HG02938 (cell line): ENCODE data around the gene ACVR1.
A peak's percentile ranks its signal among the peaks of the same experiment; 100 is the strongest.

Experiments used
- ATAC-seq: cut with Tn5 transposase; IDR thresholded peaks from one replicate; pipeline ENCODE4 v1.9.1; 2021; ENCODE audit warnings: mild to moderate bottlenecking, moderate library complexity; ENCODE audit not compliant: unreplicated experiment

The ACVR1 gene

GRCh38 chr2:157800838-157801495, 75.2 kb downstream of the ACVR1 start:
- no peak for ATAC-seq

GRCh38 chr2:157793053-157793612, 83.0 kb downstream of the ACVR1 start:
- ATAC-seq = peak; percentile 48

- ATAC-seq = no peak
Measured at GRCh38 chr2:157792335-157793052, 83.6 kb downstream of the ACVR1 start.

DNA sequence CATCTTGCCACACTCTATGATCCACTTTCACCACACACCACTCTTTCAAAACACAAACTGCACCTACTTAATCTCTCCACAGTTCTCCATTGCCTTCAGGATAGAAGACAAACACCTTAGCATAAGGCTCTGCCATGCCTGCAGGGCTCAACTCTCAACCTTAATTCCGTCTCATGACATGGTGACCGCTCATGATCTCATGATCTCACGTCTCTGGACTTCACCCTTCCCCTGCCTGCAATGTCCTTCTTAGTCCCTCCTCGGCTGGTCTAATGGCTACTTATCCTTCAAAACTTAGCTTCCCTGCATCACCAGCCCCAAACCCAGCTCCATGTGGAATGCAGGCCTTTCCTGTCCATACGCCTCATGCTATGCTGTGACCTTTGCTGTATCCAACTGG, 85.3 kb downstream of the ACVR1 start:
- ATAC-seq = no peak

DNA sequence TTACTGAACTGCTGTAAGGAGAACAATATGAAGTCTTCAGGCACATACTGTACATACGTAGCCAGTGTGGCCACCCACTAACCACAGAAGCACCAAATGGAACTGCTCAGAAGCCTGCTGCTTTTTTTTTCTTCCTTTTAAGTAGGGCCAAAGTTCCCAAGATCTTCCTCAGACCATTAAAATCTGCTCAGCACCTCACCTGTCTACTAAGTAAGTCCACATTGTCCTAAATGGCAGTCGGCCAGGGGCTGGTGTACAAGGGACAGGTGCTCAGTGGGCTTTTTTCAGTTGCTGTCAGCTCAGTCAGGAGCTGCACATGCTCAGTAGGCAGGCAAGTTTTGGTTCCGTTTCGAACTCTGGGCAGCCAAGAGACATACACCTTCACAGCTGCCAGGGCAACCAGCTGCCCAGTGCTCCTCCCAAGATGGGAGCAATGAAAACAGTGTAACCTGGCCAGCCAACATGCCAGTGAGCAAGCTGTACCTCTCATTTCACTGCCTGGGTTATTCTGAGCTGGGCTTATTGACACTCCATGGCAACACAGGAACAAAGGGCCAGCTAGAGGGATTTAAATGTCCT, 86.1 kb downstream of the ACVR1 start:
- ATAC-seq = peak; percentile 46

GRCh38 chr2:157789256-157789655, 86.9 kb downstream of the ACVR1 start:
- ATAC-seq = no peak

- no peak for ATAC-seq
Measured at GRCh38 chr2:157788201-157788600, 87.9 kb downstream of the ACVR1 start.

DNA sequence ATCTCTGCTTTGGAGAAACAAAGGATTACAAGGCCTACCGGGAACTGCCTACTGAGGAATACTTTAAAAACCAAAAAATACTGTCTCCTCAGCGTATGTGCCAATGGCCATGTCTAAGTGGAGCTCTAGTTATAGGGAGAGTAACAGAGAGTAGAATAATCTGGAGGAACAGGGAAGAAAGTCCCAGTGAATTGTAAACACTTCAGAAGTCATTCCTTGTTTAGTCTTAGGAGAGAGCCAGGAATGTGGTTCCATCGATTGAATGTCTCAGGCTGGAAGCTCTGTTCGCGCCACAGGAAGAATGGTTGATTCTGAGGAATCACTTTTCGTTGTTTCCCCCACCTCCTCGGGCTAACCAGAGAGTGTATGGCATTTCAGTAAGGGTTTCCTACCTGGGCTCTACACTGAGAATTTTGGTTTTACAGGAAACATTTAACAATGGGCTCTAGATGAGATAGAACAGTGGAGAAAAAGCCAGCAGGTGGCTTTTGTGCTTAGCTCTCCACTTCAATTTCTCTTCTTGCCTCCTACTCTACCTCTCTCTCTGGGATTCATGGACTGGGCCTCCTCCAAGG, 88.7 kb downstream of the ACVR1 start:
- no peak for ATAC-seq

DNA sequence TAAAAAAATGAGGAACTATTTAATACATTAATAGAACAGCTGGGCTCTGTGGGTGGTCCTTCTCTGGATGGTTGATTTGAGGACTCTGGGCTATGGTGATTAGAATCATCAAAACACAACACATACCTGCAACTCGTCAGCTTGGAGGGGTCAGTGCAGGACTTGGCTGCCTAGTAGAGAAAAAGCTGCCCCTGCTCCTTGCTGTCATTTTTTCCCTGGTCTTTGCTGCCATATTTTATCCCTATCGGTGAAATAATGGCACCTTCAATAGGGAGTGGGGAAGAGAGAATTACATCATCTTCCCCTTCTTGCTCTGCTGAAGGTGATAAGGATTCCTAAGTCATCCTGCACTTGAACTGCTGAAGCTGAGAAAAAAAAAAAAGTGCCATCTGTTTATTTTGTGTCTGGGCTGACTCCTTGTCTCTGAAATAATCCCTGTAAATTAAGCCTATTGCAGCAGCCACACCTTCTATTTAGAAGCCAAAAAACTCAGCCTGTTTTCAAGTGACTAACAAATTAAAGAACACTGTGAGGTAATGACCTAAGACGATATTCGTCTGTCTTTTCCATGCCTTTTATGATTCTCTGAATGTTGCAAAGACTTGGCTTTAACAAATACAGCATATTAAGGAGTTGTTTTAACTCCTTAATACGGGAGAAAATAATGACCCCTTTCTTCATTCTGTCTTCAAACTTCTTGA, 89.3 kb downstream of the ACVR1 start:
- no peak for ATAC-seq

- no peak for ATAC-seq
Measured at GRCh38 chr2:157785866-157786662, 90.1 kb downstream of the ACVR1 start.

GRCh38 chr2:157785200-157785599, 90.9 kb downstream of the ACVR1 start:
- ATAC-seq = no peak

GRCh38 chr2:157784823-157785175, 91.3 kb downstream of the ACVR1 start:
- ATAC-seq = no peak

- no peak for ATAC-seq
Measured at GRCh38 chr2:157784169-157784822, 91.8 kb downstream of the ACVR1 start.

DNA sequence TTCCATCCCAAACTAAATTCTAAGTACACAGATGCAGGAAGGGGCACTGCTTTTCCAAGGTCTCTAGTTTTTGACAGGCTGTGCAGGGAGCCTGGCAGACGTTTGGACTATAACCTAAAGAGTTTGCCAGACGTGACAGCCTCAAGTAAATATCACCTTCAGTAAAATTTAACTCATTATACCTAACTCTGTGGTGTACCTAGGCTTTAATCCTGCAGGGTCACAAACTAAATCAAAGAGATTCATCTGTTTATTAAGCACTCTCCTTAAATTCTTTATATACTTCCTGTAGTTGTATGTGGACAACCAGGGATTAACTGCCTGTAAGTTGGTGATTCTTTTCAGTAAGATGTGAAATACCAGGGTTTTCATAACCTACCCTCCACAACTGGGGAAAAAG, 92.9 kb downstream of the ACVR1 start:
- no peak for ATAC-seq

- no peak for ATAC-seq
Measured at GRCh38 chr2:157782057-157782845, 93.9 kb downstream of the ACVR1 start.

DNA sequence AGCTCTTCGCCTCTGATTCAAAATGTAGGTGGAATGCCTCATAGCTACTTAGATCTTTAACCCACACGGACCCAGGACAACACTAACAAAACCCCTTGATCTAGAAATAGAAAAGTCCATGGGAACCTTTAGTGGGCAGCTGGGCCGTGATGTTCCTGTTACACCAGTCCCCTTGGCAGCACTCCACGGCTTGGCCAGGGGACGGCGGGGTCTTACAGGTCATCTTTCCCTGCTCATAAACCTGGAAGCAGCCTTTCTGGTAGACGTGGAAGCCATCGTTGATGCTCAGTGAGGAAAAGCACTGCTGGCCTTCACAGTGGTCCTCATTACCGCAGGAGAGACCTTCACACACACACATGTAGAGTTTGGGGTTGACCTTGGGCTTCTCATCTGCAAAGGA, 95.9 kb downstream of the ACVR1 start:
- no peak for ATAC-seq

DNA sequence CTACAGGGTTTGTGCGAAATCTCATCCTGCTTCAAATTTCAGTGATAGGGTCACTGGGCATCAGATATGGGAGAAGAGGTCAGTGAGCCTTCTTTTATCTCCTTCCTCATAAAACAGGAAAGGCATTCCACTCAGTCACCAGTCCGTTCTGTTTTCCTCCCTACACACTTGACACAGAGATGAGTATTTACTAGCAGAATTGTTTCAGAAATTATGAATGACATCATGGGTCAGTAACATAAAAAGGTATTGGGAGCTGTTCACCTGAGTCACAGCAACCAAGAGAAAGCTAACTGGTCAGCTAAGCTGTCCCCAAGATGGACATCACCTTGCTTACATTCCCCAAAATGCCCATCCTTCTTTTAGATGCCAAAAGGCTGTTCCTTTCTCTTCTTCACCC, 96.3 kb downstream of the ACVR1 start:
- no peak for ATAC-seq

DNA sequence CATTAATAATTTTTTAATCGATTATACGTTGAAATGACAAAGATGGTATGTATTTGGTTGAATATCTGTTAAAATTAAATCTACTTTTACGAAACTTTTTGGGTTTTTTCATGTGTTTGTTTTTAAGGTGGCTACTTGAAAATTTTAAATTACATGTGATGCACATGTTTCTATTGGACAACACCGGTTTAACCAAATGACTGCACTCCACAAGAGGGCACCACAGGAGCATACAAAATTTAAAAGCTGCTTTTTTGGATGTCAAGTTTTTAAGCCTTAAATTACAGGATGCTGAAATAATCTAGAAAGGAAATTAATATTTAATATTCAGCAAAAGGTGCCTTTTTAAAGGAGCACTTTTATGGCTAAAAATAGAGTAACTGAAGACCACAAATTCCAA, 98.7 kb downstream of the ACVR1 start:
- ATAC-seq = no peak

DNA sequence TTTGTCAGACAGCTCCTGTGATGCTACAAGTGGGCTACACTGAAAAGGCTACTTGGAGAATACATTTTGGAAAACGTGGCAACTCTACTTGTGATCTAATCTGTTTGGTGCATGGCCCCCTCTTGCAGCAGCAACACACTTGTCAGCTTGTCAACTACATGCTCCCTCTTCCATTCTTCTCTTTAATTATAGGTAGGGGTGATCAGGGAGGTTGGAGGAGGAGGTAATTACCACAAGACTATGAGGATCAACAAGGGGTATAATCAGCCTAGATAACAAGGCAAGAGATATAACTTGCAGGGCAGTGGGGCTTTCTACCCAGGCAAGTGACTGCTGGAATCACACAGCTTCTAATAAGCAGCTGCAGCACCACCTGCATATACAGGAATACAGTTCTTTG, 104.9 kb downstream of the ACVR1 start:
- no peak for ATAC-seq
